GM18508 (cell line): ENCODE results near the gene PHGDH.
"Not testable (repeated sequence)": the region's sequence is repeated elsewhere in the genome, so short reads cannot be mapped to it uniquely, and the experiment has no call there.

Source experiments
- ATAC-seq: cut with Tn5 transposase; IDR thresholded peaks from one replicate; pipeline ENCODE4 v1.9.1; 2021; ENCODE audit warnings: moderate number of reproducible peaks; ENCODE audit not compliant: insufficient read depth, unreplicated experiment

PHGDH gene

DNA sequence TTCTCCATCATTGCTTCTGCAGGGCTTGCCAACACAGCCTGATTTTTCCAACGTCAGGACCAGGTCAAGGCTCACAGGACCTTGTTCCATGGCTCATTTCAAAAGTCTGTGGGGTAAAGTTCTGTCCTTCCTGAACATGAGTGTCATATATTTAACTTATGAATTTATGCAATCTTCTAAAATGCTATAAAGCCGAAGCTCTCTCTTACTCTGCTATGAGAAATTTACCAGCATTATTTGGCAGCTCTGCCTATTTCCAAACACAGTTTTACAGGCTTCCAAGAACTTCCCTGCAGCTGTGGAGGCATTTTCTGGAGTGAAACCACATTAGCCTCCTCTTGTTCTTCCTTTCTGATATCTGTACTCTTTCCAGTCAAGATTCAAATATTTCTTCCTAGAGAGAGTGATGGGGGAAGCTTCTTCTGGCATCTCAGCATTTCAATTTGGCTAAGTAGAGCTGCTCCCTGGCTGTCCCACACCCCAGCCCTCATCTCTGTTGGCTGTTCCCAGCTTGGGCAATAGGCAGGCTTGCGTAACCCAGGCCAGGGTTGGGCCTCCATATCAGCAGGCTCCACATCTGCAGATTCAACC lies 72.6 kb downstream of the PHGDH start:
- no peak for ATAC-seq

DNA sequence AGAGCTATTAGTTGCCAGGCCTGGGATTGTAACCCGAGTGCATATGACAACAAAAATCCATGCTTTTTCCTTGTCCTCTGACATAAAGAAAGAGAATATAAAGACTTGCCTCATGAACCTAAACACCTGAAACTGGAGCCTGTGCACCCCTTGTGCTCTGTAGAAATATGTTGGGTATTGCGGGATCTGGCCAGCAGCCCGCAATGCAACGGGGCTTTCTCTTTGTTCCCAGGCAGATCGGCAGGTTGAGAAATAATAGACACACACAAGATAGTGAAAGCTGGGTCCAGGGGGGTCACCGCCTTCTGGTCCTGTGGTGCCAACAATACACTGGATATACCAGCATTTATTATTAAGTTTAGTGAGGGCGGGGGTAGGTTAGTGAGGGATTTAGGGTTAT lies 74.3 kb downstream of the PHGDH start:
- ATAC-seq = not testable (repeated sequence)

DNA sequence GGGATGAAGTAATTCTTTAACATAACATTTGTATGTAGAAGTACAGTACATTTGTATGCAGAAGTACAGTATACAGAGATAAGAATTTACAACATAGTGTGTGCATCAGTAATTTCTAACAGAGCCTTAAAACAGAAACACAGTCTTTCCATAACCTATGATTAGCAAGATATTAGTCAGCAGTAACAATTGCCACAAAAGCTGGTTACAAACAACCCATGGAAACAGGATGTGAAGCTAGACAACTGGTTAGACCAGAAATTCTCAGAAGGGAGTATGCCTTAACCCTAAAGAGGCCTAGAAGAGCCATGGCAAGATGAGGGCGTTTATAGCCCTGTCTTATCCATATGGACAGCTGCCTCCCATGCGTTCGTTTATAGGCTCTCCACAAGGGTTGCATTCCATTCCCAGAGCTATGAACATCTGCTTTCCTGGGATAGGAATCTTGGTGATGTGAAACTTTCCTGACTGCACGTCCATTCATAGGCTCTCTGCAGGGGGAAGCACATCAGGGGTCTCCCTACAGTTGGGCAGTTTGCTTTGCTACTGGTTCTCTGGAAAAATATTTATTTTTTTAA lies 74.8 kb downstream of the PHGDH start:
- ATAC-seq = not testable (repeated sequence)

DNA sequence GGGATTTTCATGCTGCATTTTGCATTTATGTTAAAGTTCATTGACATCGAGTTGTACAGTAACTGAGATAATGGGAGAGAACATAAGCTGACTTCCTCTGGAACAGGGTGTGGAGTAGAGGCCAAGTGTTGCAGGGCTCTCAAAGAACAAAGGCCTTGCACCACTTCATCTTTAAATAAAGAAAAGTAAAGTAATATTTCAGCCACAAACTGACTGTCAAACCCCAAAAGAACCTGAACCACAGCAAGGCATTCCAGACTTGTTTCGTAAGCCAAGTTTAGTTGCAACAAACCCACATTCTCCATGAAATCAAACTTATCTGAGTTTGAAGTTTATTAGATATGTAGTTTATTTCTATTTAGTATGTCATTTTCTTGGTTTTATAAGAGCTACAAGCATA lies 76.0 kb downstream of the PHGDH start:
- no peak for ATAC-seq

DNA sequence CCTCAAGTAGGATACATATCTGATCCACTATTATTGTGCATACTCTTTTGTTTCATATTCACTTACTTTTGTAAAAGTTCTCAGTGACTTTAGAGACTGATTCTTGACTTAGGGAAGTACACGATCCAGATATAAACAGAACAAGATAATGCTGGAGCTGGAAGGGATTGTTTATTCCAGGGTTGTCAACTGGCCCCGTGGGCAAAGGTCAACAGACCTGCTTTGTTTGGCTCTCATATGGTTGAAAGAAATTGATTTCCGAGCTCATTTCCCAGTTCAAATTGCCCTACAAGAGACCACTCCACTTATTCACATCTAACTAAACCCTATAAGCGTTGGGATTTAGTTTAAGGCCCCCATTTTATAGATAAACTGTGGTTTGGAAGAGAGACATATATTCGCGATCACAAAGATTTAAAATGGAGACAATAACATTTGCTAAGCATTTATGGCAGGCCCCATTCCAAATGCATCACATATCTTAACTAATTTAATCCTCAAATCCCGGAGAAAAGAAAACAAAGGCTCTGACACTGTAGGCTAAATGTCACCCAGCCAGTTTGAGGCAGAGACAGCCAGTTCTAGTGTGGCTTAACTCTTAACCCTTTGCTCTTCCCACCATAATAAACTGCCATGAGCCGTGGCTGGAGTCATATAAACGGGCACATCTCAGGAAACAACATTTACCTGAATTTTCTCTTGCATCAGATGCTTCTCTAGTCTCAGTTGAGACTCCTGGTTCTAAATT lies 78.9 kb downstream of the PHGDH start:
- no peak for ATAC-seq

DNA sequence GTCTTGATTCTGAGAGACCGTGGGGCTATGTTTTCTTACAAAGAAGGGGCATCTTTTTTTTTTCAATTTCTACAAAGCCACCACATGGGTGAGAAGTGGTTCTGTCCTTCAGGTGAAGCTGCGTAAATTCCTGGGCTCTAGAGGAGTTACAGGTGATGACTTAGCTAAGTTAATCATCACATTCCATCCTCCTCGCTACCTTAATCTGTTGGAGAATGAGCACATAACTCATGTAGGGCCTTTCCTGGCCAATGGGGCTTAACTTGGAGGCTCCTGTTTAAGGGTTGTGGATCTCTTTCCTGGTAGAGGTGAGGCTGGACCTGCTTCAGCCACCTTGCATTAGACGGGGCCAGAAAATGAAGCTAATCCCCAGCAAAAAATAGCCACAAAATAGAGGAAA lies 79.6 kb downstream of the PHGDH start:
- no peak for ATAC-seq
